ENCODE data around the gene PSMC1.

The PSMC1 gene

DNA sequence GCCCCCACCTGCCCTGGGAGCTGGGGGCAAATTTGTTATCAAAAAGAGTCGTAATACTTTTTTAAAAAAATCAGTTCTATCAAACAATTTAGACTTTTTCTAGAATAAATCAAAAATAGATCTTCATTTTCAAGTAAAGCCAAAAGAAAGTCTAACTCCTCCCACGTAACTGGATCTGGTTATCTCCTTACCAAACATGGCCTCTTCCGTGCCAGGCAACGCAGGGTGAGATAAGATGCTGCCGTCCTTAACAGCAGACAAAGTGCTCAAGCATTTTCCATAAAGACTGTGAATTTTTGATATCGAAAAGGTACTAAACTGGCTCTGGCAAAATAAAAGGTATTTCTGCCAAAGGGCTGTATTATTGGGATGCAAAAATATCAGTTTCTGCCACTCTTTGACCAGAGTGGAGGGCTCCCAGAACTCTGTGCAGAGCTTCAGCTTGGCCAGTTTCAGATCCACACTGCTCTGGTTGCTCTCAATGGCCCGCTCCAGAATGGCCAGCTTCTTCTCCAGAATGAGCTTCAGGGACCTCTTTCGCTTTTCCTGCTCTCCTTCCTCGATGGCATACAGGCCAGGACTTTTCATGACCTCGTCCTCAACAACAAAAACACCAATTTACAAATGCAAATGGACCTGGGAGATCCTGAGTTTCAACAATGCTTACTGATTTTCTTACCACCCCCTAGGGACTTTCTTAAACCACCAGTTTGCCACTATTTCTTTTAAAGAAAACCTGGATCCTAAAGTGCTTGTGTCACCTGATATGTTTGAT, 46.4 kb downstream of the PSMC1 start:
- no peak for DNase-seq

DNA sequence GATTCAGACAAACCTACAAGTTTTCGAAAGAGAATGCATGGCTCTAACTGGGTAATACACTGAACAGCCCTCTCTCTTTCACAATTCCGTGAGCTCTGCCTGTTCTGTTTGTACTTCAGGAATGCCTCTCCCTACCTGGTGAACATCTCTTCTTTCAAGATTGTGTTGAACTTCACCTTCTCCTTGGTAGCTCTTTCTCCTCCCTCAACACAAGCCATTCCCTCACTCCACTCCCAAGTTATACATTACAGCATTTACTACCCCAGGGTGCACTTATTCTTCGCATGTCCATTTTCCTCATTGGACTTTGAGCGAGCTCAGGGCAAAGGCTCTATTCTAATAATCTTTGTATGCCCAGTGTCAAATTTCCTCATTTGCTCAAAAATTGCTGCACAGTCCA, 47.1 kb downstream of the PSMC1 start:
- DNase-seq = no peak

DNA sequence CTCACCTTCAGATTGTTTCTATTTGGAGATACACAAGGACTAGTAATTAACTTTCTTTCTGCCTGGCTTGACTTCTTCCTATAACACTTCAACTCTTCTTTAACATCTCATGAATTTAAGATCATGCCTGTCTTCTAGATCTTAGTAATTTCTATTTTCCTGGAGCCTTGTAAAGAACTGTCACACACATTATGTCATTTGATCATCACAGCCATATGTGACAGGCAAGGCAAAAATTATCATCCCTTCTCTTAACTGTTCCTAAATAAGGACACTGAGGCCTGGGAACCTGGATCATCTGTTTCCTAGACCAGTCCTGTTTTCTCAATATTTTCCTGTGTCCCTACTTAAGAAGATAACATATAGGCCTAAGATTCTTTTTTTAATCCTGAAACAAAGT, 48.1 kb downstream of the PSMC1 start:
- DNase-seq = no peak

DNA sequence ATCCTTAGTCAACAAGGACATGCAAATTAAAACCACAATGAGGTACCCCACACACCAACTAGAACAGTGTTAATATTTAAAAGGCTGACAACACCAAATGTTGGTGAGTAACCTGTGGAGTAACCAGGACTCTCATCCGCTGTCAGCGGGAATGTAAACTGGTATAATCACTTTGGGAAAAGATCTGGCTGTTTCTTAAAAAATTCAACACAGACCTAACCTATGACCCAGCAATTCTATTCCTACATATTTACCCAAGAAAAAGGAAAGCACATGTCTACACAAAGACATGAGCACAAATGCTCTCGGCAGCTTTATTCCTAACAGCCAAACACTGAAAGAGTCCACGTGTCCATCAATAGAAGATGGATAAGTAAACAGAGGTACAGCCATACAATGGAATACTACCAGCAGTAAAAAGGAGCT, 48.8 kb downstream of the PSMC1 start:
- no peak for DNase-seq

DNA sequence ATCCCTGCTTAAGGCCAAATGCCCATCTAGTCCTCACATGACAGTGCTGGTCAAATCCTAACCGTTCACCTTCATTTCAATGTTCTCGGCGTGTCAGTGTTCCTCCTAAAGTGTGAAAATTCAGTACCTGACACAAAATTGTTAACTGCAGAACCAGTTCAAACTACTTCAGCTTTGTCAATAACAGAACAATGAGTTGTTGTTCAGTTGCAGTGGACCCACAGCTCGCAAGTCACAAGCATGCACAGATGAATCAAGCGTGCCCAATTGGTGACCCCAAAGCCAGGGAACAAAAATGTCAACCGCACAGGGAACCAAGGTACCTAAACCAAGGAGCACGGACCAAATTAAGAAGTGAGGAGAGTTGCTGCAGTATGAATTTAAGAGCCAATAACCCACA, 52.2 kb downstream of the PSMC1 start:
- no peak for DNase-seq

DNA sequence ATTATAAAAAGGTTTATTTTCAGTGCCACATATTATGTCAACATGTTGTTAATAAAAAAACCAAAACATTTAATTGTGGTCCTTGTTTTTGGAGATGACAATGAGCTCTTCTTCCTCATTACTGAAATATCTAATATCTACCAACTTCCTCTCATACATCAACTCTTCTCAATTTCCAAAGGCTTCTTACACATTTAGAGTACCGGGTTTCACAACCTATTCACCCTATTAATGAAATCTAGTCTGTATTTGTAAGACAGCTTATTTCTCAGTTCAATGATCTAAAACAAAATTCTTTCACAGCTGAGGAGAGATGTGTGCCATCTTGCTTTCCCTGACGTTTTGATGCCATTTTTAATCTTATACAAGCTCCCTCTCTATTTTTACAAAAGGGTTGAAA, 60.9 kb downstream of the PSMC1 start:
- no peak for DNase-seq

DNA sequence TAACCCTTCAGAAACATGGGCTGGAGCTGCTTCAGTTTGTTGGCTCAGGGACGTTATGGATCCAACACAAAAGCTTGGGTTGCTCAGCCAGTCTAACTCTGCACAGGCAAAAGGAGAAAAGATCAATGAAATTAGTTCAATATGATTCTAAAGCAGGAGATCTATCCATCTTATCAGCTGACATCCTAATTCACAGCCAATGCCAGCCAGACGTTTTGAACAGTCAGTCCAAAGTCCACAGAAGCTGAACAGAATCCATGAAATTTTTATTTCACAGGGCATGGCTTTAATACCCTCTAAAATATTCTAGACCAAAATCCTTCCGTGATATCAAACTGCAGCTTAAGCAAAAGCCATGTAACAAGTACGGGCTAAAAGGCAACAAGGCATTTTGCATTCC, 61.7 kb downstream of the PSMC1 start:
- no peak for DNase-seq

DNA sequence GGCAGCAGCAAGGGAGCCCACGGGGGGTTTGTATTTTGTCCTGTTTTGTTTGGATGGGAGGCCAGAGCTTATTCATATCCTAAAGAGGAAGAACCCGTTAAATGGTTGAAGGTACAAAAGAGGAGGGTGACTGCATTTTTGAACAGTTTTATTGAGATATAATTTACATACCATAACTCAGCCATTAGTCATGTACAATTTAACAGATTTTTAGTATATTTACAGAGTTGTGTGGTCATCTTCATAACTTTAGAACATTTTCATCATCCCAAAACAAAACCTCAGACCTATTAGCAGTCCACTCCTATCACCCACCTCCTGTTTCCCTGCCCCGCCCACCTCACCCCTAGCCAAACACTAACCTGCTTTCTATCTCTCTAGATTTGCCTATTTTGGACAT, 62.8 kb downstream of the PSMC1 start:
- DNase-seq = no peak

DNA sequence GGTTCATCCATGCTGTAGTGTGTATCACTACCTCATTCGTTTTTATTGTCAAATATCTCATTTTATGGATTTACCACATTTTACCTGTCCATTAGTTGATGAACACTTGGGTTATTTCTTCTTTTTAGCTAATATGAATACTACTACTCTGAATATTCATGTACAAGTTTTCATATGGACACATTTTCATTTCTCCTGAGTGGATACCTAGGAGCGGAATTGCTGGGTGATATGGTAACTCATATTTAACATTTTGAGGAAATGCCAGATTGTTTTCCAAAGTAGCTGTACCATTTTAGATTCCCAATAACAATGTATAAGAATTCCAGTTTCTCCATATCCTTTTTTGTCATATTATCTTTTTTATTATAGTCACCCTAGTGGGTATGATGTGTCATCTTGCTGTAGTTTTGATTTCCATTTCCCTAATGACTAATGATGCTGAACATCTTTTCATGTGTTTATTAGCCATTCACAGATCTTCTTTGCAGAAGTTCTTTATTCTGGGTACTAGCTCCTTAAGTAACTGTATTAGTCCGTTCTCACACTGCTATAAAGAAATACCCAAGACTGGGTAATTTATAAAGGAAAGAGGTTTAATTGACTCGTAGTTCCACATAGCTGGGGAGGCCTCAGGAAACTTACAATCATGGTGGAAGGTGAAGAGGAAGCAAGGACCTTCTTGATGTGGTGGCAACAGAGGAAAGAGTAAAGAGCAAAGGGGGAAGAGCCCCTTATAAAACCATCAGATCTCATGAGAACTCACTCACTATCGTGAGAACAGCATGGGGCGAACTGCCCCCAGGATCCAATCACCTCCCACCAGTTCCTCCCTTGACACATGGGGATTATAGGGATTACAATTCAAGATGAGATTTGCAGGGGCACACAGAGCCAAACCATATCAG, 63.5 kb downstream of the PSMC1 start:
- no peak for DNase-seq

DNA sequence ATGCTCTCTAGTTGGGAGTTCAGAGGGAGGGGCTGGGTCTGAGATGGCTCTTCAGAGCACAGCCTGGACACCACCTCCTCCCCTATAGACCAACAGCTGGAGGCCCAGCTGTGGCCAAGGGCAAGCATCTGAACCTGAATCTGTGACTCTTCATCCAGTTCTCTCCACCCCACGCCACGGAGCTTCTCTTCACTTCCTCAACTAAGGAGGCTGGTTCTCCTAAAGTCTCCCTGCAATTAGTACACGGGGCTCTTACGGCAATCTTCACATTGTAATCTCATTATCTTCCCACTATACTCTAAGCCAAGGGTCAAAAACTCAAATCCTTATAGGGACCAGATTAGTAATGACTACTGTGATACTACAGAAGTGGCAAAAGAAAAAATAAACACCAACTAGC, 65.5 kb downstream of the PSMC1 start:
- no peak for DNase-seq
